OCI-LY7 (cell line): ENCODE measurements around the gene COPG1.

Experiments used
- EZH2phosphoT487 ChIP-seq: fragments of 200-600 bp; sonication (generic); IDR thresholded peaks from 2 replicates; pipeline ENCODE4 v1.6.1; 2018; ENCODE audit warnings: low read depth, borderline replicate concordance, mild to moderate bottlenecking, mixed run types, antibody characterized with exemption, low read length, moderate library complexity, mixed read lengths
- TF ChIP-seq, protein P1 (sequence below): fragments of 200-600 bp; sonication (generic); conservative IDR thresholded peaks from 2 replicates; pipeline ENCODE4 v1.5.1; 2014; ENCODE audit warnings: mild to moderate bottlenecking, antibody characterized with exemption, low read length, moderate library complexity, mixed read lengths

DNA sequence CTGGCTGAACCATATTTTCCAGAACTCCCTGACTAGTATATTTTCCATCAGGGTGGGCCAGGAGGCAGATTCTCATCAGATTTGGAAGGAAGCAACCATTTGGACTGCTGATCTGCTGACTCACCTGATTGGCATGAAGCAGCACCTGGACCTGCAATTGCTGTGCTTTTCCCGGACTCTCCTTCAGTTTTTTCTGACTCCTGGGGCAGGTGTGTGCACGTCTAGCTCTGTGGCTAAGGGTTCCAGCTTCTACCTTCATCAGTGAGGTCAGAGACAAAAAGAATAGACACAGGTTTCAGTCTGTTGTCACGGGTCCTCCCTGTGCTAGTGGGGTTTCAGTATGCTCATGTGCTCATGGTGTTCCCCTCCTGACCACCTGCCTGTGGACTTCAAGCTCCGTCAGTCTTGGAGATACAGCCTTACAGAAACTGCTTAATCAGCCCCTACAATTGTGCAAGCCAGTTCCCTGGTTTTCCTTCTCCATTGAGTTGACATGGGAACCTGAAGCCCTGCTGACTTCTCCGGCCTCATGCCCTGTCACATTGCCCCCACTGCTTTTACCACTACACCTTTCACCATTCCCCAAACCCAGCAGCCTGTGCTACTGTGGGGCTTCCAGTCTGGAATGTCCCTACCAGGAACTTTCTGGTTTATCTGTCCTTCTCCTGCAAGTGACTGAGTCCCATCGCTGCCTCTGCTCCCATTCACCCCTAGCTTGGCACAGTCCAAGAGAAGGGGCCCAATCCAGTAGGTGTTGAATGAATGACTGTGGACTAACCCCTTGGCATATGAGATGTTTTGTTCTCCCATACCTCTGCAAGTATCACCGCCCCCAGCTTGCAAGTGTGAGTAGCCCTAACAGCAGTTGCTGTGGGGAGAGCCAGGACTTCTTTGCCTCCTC, 61.0 kb downstream of the COPG1 start:
- TF ChIP-seq, protein P1, sequence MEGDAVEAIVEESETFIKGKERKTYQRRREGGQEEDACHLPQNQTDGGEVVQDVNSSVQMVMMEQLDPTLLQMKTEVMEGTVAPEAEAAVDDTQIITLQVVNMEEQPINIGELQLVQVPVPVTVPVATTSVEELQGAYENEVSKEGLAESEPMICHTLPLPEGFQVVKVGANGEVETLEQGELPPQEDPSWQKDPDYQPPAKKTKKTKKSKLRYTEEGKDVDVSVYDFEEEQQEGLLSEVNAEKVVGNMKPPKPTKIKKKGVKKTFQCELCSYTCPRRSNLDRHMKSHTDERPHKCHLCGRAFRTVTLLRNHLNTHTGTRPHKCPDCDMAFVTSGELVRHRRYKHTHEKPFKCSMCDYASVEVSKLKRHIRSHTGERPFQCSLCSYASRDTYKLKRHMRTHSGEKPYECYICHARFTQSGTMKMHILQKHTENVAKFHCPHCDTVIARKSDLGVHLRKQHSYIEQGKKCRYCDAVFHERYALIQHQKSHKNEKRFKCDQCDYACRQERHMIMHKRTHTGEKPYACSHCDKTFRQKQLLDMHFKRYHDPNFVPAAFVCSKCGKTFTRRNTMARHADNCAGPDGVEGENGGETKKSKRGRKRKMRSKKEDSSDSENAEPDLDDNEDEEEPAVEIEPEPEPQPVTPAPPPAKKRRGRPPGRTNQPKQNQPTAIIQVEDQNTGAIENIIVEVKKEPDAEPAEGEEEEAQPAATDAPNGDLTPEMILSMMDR: no peak
- TF ChIP-seq EZH2phosphoT487: no peak
